Smooth muscle cell (in vitro differentiated cells): ENCODE measurements around the gene LDB3. TPM values are rescaled to one million over a fixed set of nuclear protein-coding genes. Genes with fewer than 3 reads are reported as not detected.

ENCODE experiments used
- DNase-seq: peaks from one replicate; lab custom pipeline; 2025; ENCODE audit not compliant: unreplicated experiment; lab: John Stamatoyannopoulos, UW
- H2AFZ ChIP-seq: fragments of 200-600 bp; sonication (generic); 2 replicates; pipeline ENCODE4 v1.6.0; 2016; ENCODE audit warnings: antibody characterized with exemption, low read depth, mild to moderate bottlenecking
- H3F3A ChIP-seq: fragments of 200-600 bp; sonication (generic); 2 replicates; pipeline ENCODE4 v1.6.0; 2017; ENCODE audit warnings: antibody characterized with exemption, low read depth
- H3K27ac ChIP-seq: fragments of 200-600 bp; sonication (generic); 2 replicates; pipeline ENCODE4 v1.5.1; 2016; ENCODE audit warnings: low read depth, mild to moderate bottlenecking
- H3K27me3 ChIP-seq: fragments of 200-600 bp; sonication (generic); 2 replicates; pipeline ENCODE4 v1.6.1; 2016; ENCODE audit warnings: low read depth, mild to moderate bottlenecking
- H3K36me3 ChIP-seq: fragments of 200-600 bp; sonication (generic); 2 replicates; pipeline ENCODE4 v1.5.1; 2016; ENCODE audit warnings: low read depth
- H3K4me1 ChIP-seq: fragments of 200-600 bp; sonication (generic); 2 replicates; pipeline ENCODE4 v1.5.1; 2016; ENCODE audit warnings: low read depth
- H3K4me2 ChIP-seq: fragments of 200-600 bp; sonication (generic); 2 replicates; pipeline ENCODE4 v1.6.0; 2016; ENCODE audit warnings: mild to moderate bottlenecking
- H3K4me3 ChIP-seq: fragments of 200-600 bp; sonication (generic); 2 replicates; pipeline ENCODE4 v1.5.1; 2016; ENCODE audit warnings: mild to moderate bottlenecking
- H3K79me2 ChIP-seq: fragments of 200-600 bp; sonication (generic); 2 replicates; pipeline ENCODE4 v1.6.0; 2016; ENCODE audit warnings: low read depth, mild to moderate bottlenecking
- H3K9ac ChIP-seq: fragments of 200-600 bp; sonication (generic); 2 replicates; pipeline ENCODE4 v1.6.0; 2016; ENCODE audit warnings: low read depth
- H3K9me3 ChIP-seq: fragments of 200-600 bp; sonication (generic); replicated peaks from 2 replicates; pipeline ENCODE4 v1.5.1; 2016; ENCODE audit warnings: low read depth
- H4K20me1 ChIP-seq: fragments of 200-600 bp; sonication (generic); 2 replicates; pipeline ENCODE4 v1.6.0; 2016; ENCODE audit warnings: low read depth
- WGBS: methylation state at CpG from one replicate; pipeline ENCODE4 v1.1.7; 2016; ENCODE audit warnings: low lambda C conversion rate; 5-methylcytosine and 5-hydroxymethylcytosine counted together
- polyA plus RNA-seq: library from polyadenylated mRNA; unstranded; fragments of >200 nt; fragmentation: Nextera tagmentation; extraction: Ambion mirVana; gene quantifications from 2 replicates; pipeline ENCODE4 v1.2.1, GENCODE V29; 2016
- total RNA-seq: library from RNA; depleted of rRNA; stranded (reverse); fragments of >200 nt; gene quantifications from 2 replicates; pipeline ENCODE4 v1.2.3, GENCODE V29; 2014
- TF ChIP-seq, protein P1 (sequence below): fragments of 200-600 bp; sonication (generic); IDR thresholded peaks from 2 replicates; pipeline ENCODE4 v1.5.1; 2017; ENCODE audit warnings: borderline replicate concordance, mild to moderate bottlenecking, antibody characterized with exemption; ENCODE audit not compliant: insufficient read depth, poor library complexity, severe bottlenecking

Gene LDB3
- total and polyA plus RNA-seq, 2 experiments from 2014 or later = 0.31 to 0.61 TPM

DNA sequence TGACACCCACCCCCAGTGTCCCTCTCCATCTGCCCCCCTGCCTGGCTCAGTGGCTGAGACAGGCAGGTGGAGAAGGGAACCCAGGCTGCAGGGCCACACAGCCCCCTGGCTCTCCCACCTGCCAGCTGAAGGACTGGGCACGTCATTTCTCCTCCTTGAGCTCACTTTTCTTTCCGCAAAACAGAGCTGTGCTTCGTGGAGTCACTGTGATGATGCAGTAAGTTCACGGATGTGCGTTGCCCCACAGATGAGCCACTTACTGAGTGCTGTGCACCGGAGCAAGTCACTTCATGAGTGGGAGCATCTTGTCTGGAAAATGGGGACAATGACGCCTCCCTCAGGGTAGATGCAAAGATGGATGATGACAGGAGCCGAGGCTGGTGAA, 11.3 kb upstream of the LDB3 start:
- Histone ChIP-seq H3K4me2 (no peak overlapping the region), H3K27me3 (no peaks in the 10 kb centered on the region), H2AFZ (no peak overlapping the region), H3K9me3 (no peaks in the 10 kb centered on the region), H3K27ac (no peak overlapping the region), H3K9ac (no peak overlapping the region), H3K79me2 (no peaks in the 10 kb centered on the region), H3F3A (no peaks in the 10 kb centered on the region), H3K36me3 (no peaks in the 10 kb centered on the region), H3K4me1 (peaks cover 5% of the 10 kb centered on the region), H4K20me1 (no peaks in the 10 kb centered on the region), H3K4me3 (no peak overlapping the region)
- TF ChIP-seq, protein P1, sequence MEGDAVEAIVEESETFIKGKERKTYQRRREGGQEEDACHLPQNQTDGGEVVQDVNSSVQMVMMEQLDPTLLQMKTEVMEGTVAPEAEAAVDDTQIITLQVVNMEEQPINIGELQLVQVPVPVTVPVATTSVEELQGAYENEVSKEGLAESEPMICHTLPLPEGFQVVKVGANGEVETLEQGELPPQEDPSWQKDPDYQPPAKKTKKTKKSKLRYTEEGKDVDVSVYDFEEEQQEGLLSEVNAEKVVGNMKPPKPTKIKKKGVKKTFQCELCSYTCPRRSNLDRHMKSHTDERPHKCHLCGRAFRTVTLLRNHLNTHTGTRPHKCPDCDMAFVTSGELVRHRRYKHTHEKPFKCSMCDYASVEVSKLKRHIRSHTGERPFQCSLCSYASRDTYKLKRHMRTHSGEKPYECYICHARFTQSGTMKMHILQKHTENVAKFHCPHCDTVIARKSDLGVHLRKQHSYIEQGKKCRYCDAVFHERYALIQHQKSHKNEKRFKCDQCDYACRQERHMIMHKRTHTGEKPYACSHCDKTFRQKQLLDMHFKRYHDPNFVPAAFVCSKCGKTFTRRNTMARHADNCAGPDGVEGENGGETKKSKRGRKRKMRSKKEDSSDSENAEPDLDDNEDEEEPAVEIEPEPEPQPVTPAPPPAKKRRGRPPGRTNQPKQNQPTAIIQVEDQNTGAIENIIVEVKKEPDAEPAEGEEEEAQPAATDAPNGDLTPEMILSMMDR = no peak
- 90% methylated on average over 8 of the region's 8 CpGs for WGBS
- DNase-seq = no peak

DNA sequence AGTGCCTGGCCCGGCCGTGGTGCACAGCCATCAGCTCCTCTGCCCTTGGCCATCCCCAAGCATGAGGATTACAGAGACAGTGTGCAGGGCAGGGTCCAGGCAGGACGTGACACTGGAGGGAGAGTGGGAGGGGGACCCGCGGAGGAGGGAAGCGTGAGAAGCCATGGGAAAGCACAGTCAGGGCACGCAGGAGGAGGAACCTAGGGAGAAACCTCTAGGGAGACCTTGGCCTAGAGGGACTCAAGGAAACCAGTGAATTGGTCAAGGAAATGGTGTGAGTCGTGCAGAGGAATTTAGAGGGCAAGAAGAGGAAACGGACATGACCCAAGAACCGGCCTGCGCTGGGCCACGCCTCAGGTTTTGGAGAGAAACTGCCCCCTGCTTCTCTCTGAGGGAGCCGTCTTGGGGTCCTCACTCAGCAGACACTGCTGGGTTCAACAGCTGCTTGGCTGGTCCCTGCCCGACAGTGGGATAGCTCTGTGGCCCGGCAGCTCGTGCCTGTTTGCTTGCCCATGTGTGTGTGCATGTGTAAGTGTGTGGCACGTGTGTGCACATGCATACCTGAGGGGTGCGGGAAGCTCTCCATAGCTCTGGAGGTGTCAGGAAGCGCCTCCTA, 10.8 kb upstream of the LDB3 start:
- TF ChIP-seq, protein P1 = no peak
- no peak for DNase-seq
- H3K36me3 ChIP-seq = no peaks in the 10 kb centered on the region
- no peaks in the 10 kb centered on the region for H4K20me1 ChIP-seq
- no peaks in the 10 kb centered on the region for H3K9me3 ChIP-seq
- H3F3A ChIP-seq = no peaks in the 10 kb centered on the region
- H3K4me2 ChIP-seq = no peak overlapping the region
- H3K27me3 ChIP-seq = no peaks in the 10 kb centered on the region
- H3K9ac ChIP-seq = no peak overlapping the region
- no peaks in the 10 kb centered on the region for H3K79me2 ChIP-seq
- H3K4me3 ChIP-seq = no peak overlapping the region
- H3K4me1 ChIP-seq = peaks cover 3% of the 10 kb centered on the region
- no peak overlapping the region for H3K27ac ChIP-seq
- WGBS = 87% methylated on average over 18 of the region's 19 CpGs
- H2AFZ ChIP-seq = no peak overlapping the region

DNA sequence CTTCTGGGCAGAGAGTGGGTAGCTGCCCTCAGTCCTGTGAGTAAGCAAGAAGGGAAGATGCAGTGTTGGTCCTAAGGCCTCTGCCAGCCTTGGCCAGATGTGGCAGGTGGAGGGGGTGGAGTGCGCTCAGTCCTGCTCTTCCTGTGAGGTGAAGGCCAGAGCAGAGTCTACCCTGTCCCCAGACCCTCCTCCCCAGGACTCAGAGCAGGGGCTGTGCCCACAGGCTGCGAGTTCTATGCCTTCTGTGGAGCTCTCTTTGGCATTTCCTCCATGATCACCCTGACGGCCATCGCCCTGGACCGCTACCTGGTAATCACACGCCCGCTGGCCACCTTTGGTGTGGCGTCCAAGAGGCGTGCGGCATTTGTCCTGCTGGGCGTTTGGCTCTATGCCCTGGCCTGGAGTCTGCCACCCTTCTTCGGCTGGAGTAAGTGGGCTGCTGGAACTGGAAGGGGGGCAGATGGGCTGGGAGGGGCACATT, 10.0 kb upstream of the LDB3 start:
- H3F3A ChIP-seq = no peaks in the 10 kb centered on the region
- H2AFZ ChIP-seq = no peak overlapping the region
- H3K27me3 ChIP-seq = no peaks in the 10 kb centered on the region
- WGBS = 93% methylated on average over 12 of the region's 12 CpGs
- no peak overlapping the region for H3K9ac ChIP-seq
- no peak overlapping the region for H3K4me3 ChIP-seq
- no peak for DNase-seq
- H3K4me1 ChIP-seq = no peaks in the 10 kb centered on the region
- H3K79me2 ChIP-seq = no peaks in the 10 kb centered on the region
- H4K20me1 ChIP-seq = no peaks in the 10 kb centered on the region
- TF ChIP-seq, protein P1 = no peak
- no peak overlapping the region for H3K27ac ChIP-seq
- no peaks in the 10 kb centered on the region for H3K36me3 ChIP-seq
- no peaks in the 10 kb centered on the region for H3K9me3 ChIP-seq
- H3K4me2 ChIP-seq = no peak overlapping the region

DNA sequence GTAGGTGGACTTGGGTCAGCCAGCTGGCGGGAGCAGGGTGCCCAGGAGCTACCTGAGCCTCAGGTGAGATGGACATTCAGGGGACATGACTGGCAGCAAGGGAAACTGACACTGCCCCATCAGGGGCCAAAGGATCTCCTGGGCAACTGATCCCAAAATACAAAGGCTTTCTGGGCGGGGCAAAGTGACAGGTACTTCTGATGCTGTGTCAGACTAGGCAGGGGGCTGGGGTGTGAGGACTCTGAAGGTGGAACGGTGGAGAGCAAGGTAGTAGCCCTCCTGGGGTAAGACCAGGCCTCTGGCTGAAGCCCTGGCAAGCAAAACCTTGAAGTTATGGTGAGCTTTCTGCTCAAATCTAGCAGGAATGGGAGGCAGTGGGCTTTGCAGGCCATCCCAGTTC, 9.6 kb upstream of the LDB3 start:
- H3K27ac ChIP-seq = no peak overlapping the region
- H3K79me2 ChIP-seq = no peaks in the 10 kb centered on the region
- H3K4me2 ChIP-seq = no peak overlapping the region
- H4K20me1 ChIP-seq = no peaks in the 10 kb centered on the region
- TF ChIP-seq, protein P1 = no peak
- no peaks in the 10 kb centered on the region for H3K27me3 ChIP-seq
- no peak overlapping the region for H3K9ac ChIP-seq
- no peak for DNase-seq
- no peak overlapping the region for H3K4me3 ChIP-seq
- no peaks in the 10 kb centered on the region for H3K9me3 ChIP-seq
- no peaks in the 10 kb centered on the region for H3K4me1 ChIP-seq
- H2AFZ ChIP-seq = no peak overlapping the region
- WGBS = 55% methylated on average over 3 of the region's 3 CpGs
- H3F3A ChIP-seq = no peaks in the 10 kb centered on the region
- H3K36me3 ChIP-seq = no peaks in the 10 kb centered on the region
